Endothelial cell (in vitro differentiated cells): ENCODE measurements around the gene KCNMB4. TPM values are rescaled to one million over a fixed set of nuclear protein-coding genes. Genes with fewer than 3 reads are reported as not detected.
A peak's percentile ranks its signal among the peaks of the same experiment; 100 is the strongest.

Experiments
- DNase-seq: peaks from one replicate; pipeline ENCODE4 v3.0.0; 2021; ENCODE audit warnings: low spot score
- H3K27ac Mint-ChIP-seq: one replicate; pipeline ENCODE4 v1.8.0; 2021; ENCODE audit warnings: mixed read lengths, inconsistent platforms; ENCODE audit not compliant: unreplicated experiment
- H3K27me3 Mint-ChIP-seq: one replicate; pipeline ENCODE4 v1.8.0; 2021; ENCODE audit warnings: mild to moderate bottlenecking, moderate library complexity, mixed read lengths, inconsistent platforms; ENCODE audit not compliant: unreplicated experiment
- H3K36me3 Mint-ChIP-seq: one replicate; pipeline ENCODE4 v1.8.0; 2021; ENCODE audit warnings: mild to moderate bottlenecking, low read depth, mixed read lengths, inconsistent platforms; ENCODE audit not compliant: unreplicated experiment
- H3K4me1 Mint-ChIP-seq: one replicate; pipeline ENCODE4 v1.8.0; 2021; ENCODE audit warnings: mild to moderate bottlenecking, mixed read lengths, inconsistent platforms; ENCODE audit not compliant: unreplicated experiment
- H3K4me3 Mint-ChIP-seq: one replicate; pipeline ENCODE4 v1.8.0; 2021; ENCODE audit warnings: mild to moderate bottlenecking, mixed read lengths, inconsistent platforms; ENCODE audit not compliant: unreplicated experiment
- H3K9me3 Mint-ChIP-seq: one replicate; pipeline ENCODE4 v1.8.0; 2021; ENCODE audit warnings: mixed read lengths, inconsistent platforms; ENCODE audit not compliant: unreplicated experiment
- total RNA-seq: library from RNA; stranded (reverse); fragmentation: NEBNext Ultra II Directional; extraction: Animal tissue kit (Norgen Biotek cat#: 25700); gene quantifications from one replicate; pipeline ENCODE4 v1.2.1, GENCODE V29; 2021; ENCODE audit not compliant: unreplicated experiment
- TF ChIP-seq, protein P1 (sequence below): fragments of 200-600 bp; sonication (generic); IDR thresholded peaks from one replicate; pipeline ENCODE4 v1.5.0; 2021; ENCODE audit warnings: antibody characterized with exemption; ENCODE audit not compliant: unreplicated experiment

KCNMB4 gene
- total RNA-seq, 1 donor from 2014 or later = 17.4 TPM

DNA sequence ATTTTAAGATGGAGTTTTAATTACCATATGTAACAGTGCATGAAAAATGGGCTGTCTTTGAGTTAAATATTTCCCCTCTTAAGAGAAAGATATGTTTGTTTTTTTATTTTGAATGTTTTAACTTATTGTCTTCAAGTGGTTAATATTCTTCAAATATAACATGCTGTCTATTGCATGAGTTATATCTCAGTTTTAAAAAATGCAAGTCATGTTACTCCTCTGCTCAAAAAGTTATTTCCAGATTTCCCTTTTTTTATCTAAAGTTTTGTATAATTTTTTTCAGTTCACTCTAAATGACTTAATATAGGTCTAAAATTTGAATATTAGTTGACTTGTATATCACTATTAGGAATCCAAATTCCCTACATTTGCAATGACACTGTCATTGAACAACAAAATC lies 5.9 kb upstream of the KCNMB4 start:
- no peak overlapping the region for H3K4me3 Mint-ChIP-seq
- H3K27ac Mint-ChIP-seq = no peak overlapping the region

DNA sequence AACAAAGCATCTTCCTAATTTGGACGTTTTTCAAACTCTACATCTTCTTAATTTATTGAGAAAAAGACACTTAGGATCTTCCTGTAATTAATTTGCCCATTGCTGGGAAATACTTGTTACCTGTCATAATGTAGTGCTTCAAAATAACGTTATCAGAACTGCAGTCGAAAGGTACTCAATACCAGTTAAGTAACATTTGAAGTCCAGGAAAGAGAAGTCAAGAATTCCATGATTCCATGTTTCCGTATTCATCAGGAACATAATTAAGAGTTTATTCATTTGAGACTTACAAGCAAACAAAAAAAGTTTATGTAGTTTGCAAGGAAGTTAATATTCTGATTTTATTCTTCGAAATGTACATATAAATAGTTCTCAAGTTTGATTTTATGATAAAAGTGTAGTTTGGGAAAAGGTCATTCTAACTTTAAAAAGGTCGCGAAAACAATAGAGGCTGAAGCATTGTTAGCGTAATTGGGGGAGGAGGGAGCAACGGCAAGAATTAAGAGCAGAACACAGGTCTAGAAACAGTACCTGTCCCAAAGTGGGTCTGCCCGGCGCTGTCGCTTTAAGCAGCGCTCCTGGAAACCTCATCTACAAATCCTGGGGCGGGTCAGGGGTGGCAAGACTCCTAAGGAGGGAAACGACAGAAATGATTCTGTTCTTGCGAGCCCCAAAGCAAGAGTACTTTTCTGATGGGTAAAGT lies 1.2 kb upstream of the KCNMB4 start:
- Mint-ChIP-seq H3K36me3 (peaks cover 4% of the 10 kb centered on the region), H3K4me1 (peaks cover 24% of the 10 kb centered on the region), H3K27me3 (peaks cover 9% of the 10 kb centered on the region), H3K9me3 (no peaks in the 10 kb centered on the region), H3K4me3 (peak overlapping the region; percentile 90), H3K27ac (peak overlapping the region; percentile 80)
- TF ChIP-seq, protein P1, sequence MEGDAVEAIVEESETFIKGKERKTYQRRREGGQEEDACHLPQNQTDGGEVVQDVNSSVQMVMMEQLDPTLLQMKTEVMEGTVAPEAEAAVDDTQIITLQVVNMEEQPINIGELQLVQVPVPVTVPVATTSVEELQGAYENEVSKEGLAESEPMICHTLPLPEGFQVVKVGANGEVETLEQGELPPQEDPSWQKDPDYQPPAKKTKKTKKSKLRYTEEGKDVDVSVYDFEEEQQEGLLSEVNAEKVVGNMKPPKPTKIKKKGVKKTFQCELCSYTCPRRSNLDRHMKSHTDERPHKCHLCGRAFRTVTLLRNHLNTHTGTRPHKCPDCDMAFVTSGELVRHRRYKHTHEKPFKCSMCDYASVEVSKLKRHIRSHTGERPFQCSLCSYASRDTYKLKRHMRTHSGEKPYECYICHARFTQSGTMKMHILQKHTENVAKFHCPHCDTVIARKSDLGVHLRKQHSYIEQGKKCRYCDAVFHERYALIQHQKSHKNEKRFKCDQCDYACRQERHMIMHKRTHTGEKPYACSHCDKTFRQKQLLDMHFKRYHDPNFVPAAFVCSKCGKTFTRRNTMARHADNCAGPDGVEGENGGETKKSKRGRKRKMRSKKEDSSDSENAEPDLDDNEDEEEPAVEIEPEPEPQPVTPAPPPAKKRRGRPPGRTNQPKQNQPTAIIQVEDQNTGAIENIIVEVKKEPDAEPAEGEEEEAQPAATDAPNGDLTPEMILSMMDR = no peak
- peak; percentile 4 for DNase-seq

More for the DNA sequence above, 5.9 kb upstream of the KCNMB4 start:
- TF ChIP-seq, protein P1 = no peak
- Mint-ChIP-seq H3K27me3 (peaks cover 5% of the 10 kb centered on the region), H3K4me1 (peaks cover 11% of the 10 kb centered on the region), H3K36me3 (peaks cover 4% of the 10 kb centered on the region), H3K9me3 (no peaks in the 10 kb centered on the region)
- no peak for DNase-seq

DNA sequence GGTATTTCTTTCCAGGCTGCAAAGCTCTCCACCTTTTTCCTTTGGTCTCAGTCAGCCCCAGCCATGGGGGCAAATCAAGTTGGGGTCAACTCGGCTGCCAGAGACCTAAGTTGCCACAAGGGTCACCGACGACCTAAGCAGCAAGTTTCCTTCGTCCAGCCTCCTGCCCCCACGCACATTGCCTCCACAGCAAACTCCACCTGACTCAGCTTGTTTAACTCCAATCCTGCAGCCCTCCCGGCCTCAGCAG lies 767 bp upstream of the KCNMB4 start:
- no peaks in the 10 kb centered on the region for H3K9me3 Mint-ChIP-seq
- peak overlapping the region; percentile 90 for H3K4me3 Mint-ChIP-seq
- TF ChIP-seq, protein P1 = no peak
- peak overlapping the region; percentile 25 for H3K27ac Mint-ChIP-seq
- peaks cover 9% of the 10 kb centered on the region for H3K27me3 Mint-ChIP-seq
- DNase-seq = no peak
- H3K4me1 Mint-ChIP-seq = peaks cover 26% of the 10 kb centered on the region
- peaks cover 4% of the 10 kb centered on the region for H3K36me3 Mint-ChIP-seq

DNA sequence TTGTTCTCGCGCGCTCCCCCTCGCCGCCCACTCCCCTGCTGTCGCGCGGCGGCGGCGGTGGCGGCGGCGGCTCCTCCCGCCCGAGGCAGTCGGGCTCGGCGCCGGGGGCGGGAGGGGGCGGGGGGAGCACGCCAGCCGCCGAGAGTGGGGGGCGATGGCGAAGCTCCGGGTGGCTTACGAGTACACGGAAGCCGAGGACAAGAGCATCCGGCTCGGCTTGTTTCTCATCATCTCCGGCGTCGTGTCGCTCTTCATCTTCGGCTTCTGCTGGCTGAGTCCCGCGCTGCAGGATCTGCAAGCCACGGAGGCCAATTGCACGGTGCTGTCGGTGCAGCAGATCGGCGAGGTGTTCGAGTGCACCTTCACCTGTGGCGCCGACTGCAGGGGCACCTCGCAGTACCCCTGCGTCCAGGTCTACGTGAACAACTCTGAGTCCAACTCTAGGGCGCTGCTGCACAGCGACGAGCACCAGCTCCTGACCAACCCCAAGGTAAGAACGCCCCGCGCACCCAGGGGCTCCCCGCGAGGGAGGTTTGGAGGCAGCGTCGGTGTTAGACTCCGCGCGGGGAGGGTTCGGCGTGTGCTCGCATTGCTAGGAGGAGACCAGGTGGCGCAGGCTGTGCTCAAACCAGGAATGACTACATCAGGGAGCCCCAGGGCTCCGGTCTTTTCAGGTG lies 629 bp downstream of the KCNMB4 start:
- Mint-ChIP-seq H3K9me3 (no peaks in the 10 kb centered on the region), H3K36me3 (peaks cover 7% of the 10 kb centered on the region), H3K4me1 (peaks cover 26% of the 10 kb centered on the region), H3K27ac (peak overlapping the region; percentile 52), H3K27me3 (peaks cover 9% of the 10 kb centered on the region), H3K4me3 (peak overlapping the region; percentile 95)
- TF ChIP-seq, protein P1 = no peak
- DNase-seq = peak; percentile 49
